Activated T-cell treated with anti-CD3 and anti-CD28 coated beads for 48 hours (primary cell): ENCODE results near the gene TMEM219.
"Not testable (repeated sequence)": the region's sequence is repeated elsewhere in the genome, so short reads cannot be mapped to it uniquely, and the experiment has no call there.

Experiments used
- DNase-seq: peaks from one replicate; pipeline ENCODE4 v3.0.0-alpha.2; 2020; ENCODE audit warnings: low read depth

TMEM219 gene

GRCh38 chr16:29951625-29952365 is 10.1 kb upstream of the TMEM219 start:
- DNase-seq, result no peak

- no peak for DNase-seq
Observed at GRCh38 chr16:29958756-29959155, 3.1 kb upstream of the TMEM219 start.

GRCh38 chr16:29959293-29959692 is 2.6 kb upstream of the TMEM219 start:
- DNase-seq, result no peak

DNA sequence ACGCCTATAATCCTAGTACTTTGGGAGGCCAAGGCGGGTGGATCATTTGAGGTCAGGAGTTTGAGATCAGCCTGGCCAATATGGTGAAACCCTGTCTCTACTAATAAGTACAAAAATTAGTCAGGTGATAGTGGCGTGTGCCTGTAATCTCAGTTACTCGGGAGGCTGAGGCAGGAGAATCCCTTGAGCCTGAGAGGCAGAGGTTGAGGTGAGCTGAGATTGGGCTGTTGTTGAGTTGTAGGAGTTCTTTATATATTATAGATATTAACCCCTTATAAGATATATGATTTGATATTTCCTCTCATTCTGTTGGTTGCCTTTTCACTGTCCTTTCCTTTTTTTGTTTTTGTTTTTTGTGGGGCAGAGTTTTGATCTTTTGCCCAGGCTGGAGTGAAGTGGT is 2.1 kb upstream of the TMEM219 start:
- DNase-seq, result not testable (repeated sequence)

GRCh38 chr16:29961127-29961478 is 776 bp upstream of the TMEM219 start:
- DNase-seq, result no peak

DNA sequence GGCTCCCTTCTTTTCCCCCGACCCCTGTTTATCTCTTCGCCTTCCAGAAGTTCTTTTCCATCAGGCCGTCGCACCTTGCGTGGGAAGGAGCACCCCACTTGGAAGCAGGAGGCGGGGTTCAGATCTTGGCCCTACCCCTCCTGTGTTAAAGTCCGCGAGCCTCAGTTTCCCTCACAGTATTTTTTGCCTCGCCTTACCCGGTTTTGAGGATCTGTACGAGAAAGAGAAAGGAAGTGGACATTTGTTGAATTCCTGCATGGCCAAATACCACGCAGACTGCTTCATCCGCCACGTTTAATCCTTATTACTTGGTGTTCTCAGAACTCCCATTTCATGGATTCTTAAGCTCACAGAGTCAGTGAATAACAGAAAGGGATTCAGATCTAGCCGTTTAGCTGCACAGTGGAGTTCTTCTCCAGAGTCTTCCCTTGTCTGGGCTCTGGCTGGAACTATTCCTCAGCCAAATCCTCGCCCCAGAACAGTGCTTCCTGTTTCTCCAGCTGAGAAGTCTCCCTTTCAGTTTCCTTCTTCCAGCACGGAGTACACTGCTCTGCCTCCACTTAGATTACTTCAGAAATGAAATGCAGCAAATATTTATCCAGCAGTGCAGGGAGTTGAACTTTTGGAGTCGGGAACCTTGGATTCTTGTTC is 590 bp downstream of the TMEM219 start:
- DNase-seq, result no peak

DNA sequence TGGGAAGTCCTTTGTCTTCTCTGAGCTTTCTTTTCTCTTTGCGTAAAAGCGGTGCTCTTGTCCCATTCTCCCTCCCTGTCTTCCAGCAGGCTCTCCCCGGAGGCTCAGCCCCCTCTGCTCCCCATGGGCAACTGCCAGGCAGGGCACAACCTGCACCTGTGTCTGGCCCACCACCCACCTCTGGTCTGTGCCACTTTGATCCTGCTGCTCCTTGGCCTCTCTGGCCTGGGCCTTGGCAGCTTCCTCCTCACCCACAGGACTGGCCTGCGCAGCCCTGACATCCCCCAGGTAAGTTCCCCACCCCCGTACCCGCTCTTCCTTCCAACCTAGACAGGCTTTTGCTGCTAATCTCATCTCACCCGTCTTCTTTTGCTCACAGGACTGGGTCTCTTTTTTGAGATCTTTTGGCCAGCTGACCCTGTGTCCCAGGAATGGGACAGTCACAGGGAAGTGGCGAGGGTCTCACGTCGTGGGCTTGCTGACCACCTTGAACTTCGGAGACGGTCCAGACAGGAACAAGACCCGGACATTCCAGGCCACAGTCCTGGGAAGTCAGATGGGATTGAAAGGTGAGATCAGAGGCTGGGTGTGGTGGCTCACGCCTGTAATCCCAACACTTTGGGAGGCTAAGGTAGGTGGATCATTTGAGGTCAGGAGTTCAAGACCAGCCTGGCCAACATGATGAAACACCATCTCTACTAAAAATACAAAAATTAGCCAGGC is 1.3 kb downstream of the TMEM219 start:
- DNase-seq, result no peak

- no peak for DNase-seq
Observed at GRCh38 chr16:29968205-29968604, 6.3 kb downstream of the TMEM219 start.

GRCh38 chr16:29971304-29971703 is 9.4 kb downstream of the TMEM219 start:
- DNase-seq, result no peak

GRCh38 chr16:29972500-29972899 is 10.6 kb downstream of the TMEM219 start:
- no peak for DNase-seq

- DNase-seq, result no peak
Observed at GRCh38 chr16:29972992-29973383, 11.1 kb downstream of the TMEM219 start.

- DNase-seq, result peak; percentile 98
Observed at GRCh38 chr16:29973384-29974246, 11.7 kb downstream of the TMEM219 start, which contains the start of gene TAOK2. TAOK2 (plus strand) TSS chr16:29973868; CDS start chr16:29977773, 3,905 bp downstream.

DNA sequence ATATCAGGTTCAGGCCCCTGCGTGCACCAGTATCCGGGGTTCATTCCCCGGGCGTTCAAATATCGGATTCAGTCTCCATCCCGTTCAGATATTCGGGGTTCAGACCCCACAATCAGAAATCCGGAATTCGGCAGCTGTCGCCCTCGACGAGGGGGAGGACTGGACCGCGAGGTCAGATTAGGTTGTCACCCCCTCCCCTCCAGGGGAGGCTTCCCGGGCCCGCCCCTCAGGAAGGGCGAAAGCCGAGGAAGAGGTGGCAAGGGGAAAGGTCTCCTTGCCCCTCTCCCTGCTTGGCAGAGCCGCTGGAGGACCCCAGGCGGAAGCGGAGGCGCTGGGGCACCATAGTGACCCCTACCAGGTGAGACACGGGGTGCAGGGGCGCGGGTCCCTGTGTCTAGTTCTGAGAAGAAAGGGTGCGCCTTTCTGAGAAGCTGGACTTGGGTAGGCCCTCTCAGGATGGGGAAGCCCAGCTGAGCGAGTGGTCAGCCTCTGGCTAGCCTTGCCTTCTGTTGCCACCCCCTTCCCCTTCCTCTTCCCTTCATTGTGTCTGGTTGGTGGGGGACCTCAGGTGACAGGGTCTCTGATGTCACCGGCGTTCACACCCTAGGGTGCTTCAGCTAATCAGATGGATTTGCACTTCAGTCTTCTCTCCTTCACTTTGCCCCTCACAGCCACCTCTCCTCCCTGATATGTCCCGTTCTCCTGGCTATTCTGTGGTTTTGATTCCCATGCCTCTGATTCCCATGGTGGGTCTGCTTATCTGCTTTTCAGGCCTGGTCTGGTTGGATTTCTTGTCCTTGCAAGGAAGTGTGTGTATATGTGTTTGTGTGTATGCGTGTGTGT is 12.6 kb downstream of the TMEM219 start:
- no peak for DNase-seq

- no peak for DNase-seq
Observed at GRCh38 chr16:29975134-29975538, 13.3 kb downstream of the TMEM219 start.

GRCh38 chr16:29975811-29976511 is 14.1 kb downstream of the TMEM219 start:
- DNase-seq, result no peak

DNA sequence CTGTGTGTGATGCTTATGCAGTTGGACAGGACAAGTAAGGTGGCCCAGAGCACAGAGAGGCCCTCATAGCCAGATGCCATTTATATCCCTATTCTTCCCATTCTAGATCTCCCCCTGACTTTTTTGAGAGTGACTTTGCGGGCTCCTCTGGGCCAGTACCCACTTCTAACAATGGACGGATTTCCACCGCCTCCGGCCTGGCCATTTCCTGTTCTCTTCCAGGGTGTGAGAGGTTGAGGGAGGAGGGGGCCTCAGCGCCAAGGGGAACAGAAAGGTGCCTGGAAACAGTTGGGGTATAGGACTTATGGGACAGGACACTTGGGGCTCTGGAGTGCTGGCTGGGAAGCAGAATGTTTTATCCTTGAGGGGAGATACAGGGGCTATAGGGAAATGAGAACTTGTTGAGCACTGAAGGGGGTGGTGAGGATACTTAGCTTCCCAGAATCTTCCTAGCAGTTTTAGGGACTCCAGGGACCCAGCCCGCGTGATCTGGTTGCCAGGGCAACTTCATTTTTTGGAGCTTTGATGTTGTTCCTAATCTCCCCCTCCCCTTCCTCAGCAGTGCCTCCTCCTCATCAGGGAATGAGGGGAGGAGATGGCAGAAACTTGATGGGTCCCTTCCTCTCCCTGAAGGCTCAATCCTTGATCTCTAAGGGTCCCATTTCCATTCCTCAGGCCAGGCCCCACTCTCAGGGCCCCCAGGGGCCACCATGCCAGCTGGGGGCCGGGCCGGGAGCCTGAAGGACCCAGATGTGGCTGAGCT is 15.4 kb downstream of the TMEM219 start:
- DNase-seq, result no peak

DNA sequence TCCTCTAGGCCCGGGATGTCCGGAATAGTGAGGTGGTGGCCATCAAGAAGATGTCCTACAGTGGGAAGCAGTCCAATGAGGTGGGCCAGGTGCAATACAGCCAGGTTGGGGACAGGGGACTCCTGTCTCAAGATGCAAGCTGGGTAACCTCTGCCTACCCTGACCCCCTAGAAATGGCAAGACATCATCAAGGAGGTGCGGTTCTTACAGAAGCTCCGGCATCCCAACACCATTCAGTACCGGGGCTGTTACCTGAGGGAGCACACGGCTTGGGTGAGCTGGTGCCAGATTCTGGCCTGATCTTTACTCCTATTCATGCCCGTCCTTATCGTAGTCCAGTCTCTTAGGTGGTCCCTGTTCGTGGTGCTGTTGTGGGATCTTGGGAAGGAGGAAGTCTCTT is 16.2 kb downstream of the TMEM219 start:
- no peak for DNase-seq

DNA sequence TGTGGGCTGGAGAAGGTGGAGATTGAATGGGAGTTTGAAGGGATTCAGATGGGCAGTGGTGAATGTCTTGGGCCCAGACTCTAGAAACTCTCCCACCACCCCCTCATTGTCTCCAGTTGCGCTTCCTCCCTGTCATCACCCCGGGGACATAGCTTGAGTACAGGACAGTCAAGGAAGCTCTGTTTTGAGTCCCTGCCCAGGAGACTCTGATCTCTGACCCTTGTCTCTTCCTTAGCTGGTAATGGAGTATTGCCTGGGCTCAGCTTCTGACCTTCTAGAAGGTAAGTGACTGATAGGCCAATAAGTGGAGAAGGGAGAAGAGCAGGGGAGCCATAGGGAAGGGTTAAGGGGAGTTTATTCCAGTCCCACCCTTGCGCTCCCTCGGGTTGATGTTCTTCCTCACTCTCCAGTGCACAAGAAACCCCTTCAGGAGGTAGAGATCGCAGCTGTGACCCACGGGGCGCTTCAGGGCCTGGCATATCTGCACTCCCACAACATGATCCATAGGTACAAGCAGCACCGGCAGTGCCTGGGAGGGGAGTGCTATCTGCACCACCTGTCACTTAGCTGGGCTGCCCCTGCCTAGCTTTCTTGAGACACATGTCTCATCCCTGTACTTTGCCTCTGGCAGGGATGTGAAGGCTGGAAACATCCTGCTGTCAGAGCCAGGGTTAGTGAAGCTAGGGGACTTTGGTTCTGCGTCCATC is 16.8 kb downstream of the TMEM219 start:
- DNase-seq, result no peak
